ENCODE results near the gene COL4A3.

Gene COL4A3

GRCh38 chr2:227185615-227186232, 21.3 kb downstream of the COL4A3 start:
- Histone ChIP-seq H2BK5ac (ENCODE audit: low read depth, low read length, poor library complexity, severe bottlenecking) (no peak overlapping the region), H3K9me3 (ENCODE audit: control insufficient read depth, low read length) (no peaks in the 10 kb centered on the region), H3K14ac (ENCODE audit: low read length in 2 of 2) (no peak overlapping the region), H3K4ac (ENCODE audit: low read depth in 1 of 2, low read length in 2 of 2) (no peak overlapping the region), H2AFZ (ENCODE audit: low read depth, low read length) (no peak overlapping the region), H3K27me3 (ENCODE audit: control insufficient read depth in 1 of 2, insufficient read depth in 1 of 2, low read length in 2 of 2) (no peaks in the 10 kb centered on the region), H2BK15ac (ENCODE audit: low read depth, poor library complexity, severe bottlenecking) (no peak overlapping the region), H4K8ac (ENCODE audit: low read length) (no peak overlapping the region), H3K36me3 (ENCODE audit: control insufficient read depth in 1 of 2, insufficient read depth in 2 of 2, low read depth in 1 of 2, low read length in 2 of 2) (no peaks in the 10 kb centered on the region), H2AK5ac (ENCODE audit: low read length, severe bottlenecking) (no peak overlapping the region), H3K27ac (ENCODE audit: low read length, poor library complexity, severe bottlenecking) (no peak overlapping the region), H3K4me3 (ENCODE audit: insufficient read depth in 1 of 2, low read depth in 1 of 2, low read length in 2 of 2) (no peak overlapping the region), H3K9ac (ENCODE audit: low read length) (no peak overlapping the region), H2BK120ac (ENCODE audit: low read depth, low read length) (no peak overlapping the region), H2BK12ac (ENCODE audit: low read length in 2 of 2) (no peak overlapping the region), H4K91ac (ENCODE audit: low read length) (no peak overlapping the region), H3K23ac (ENCODE audit: low read length in 2 of 2) (no peak overlapping the region), H3K4me1 (ENCODE audit: control insufficient read depth, insufficient read depth, low read depth, low read length) (peaks cover 2% of the 10 kb centered on the region), H3K79me1 (replicated peaks; ENCODE audit: low read length, poor library complexity, severe bottlenecking) (no peaks in the 10 kb centered on the region), H3K18ac (ENCODE audit: low read depth in 1 of 2, low read length in 2 of 2) (no peak overlapping the region), H3K4me2 (ENCODE audit: low read length, poor library complexity, severe bottlenecking) (no peak overlapping the region)
- 87% methylated on average over 6 of the region's 6 CpGs for whole genome bisulfite sequencing
- no peak for DNase-seq

- Histone ChIP-seq H3K4me1 (ENCODE audit: control insufficient read depth, insufficient read depth, low read depth, low read length) (peaks cover 2% of the 10 kb centered on the region), H2BK5ac (ENCODE audit: low read depth, low read length, poor library complexity, severe bottlenecking) (no peak overlapping the region)
Measured at GRCh38 chr2:227186751-227187150, 22.3 kb downstream of the COL4A3 start.

DNA sequence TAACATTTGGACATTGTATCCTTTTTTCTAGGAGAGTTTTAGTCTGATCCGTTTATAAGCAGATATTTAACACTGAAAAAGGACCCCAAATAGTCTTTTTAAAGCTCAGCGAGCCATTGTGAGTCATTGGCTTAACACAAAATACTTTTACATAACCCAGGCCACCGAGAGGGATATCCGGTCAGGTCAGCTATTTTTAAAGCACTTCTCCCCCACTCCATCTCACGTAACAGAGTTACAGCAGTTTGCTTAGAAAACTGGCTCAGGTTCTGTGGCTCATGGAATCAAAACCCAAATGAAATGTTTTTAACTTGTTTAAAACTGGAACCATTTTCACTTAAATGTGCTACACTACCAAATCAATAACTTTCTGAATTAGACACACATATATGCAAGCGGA, 23.9 kb downstream of the COL4A3 start:
- peak; percentile 56 for DNase-seq

More at GRCh38 chr2:227186751-227187150, 22.3 kb downstream of the COL4A3 start:
- Histone ChIP-seq H3K36me3 (ENCODE audit: control insufficient read depth in 1 of 2, insufficient read depth in 2 of 2, low read depth in 1 of 2, low read length in 2 of 2) (no peaks in the 10 kb centered on the region), H2AFZ (ENCODE audit: low read depth, low read length) (no peak overlapping the region), H2BK120ac (ENCODE audit: low read depth, low read length) (no peak overlapping the region), H3K27me3 (ENCODE audit: control insufficient read depth in 1 of 2, insufficient read depth in 1 of 2, low read length in 2 of 2) (no peaks in the 10 kb centered on the region), H3K27ac (ENCODE audit: low read length, poor library complexity, severe bottlenecking) (no peak overlapping the region), H3K4me3 (ENCODE audit: insufficient read depth in 1 of 2, low read depth in 1 of 2, low read length in 2 of 2) (no peak overlapping the region), H4K91ac (ENCODE audit: low read length) (no peak overlapping the region), H3K4ac (ENCODE audit: low read depth in 1 of 2, low read length in 2 of 2) (no peak overlapping the region), H2BK15ac (ENCODE audit: low read depth, poor library complexity, severe bottlenecking) (no peak overlapping the region), H3K23ac (ENCODE audit: low read length in 2 of 2) (no peak overlapping the region), H2BK12ac (ENCODE audit: low read length in 2 of 2) (no peak overlapping the region), H3K79me1 (replicated peaks; ENCODE audit: low read length, poor library complexity, severe bottlenecking) (no peaks in the 10 kb centered on the region), H4K8ac (ENCODE audit: low read length) (no peak overlapping the region), H3K4me2 (ENCODE audit: low read length, poor library complexity, severe bottlenecking) (no peak overlapping the region), H3K18ac (ENCODE audit: low read depth in 1 of 2, low read length in 2 of 2) (no peak overlapping the region), H3K14ac (ENCODE audit: low read length in 2 of 2) (no peak overlapping the region), H3K9me3 (ENCODE audit: control insufficient read depth, low read length) (no peaks in the 10 kb centered on the region), H2AK5ac (ENCODE audit: low read length, severe bottlenecking) (no peak overlapping the region), H3K9ac (ENCODE audit: low read length) (no peak overlapping the region)
- 9% methylated on average over 1 of the region's 1 CpG for WGBS
- DNase-seq, result no peak

DNA sequence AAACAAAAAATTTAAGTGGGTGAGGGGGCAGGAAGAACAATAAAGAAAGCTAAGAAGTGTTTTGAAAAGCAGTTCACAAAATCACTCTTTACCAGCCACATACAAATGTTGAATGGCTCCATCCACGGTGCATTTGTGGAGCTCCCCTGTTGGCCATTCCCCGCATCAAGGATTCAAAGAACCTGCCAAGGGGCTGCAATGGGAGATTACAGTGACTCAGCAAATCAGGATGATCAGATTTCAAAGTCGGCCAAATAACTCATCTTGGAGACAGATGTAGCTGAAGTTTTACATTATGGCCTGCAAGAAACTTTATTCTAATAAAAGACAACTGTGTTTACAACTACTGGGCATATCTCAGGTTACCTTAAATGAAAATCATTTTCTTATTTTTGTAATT, 26.9 kb downstream of the COL4A3 start:
- Histone ChIP-seq H3K9ac (ENCODE audit: low read length) (no peak overlapping the region), H4K91ac (ENCODE audit: low read length) (no peak overlapping the region), H3K4me3 (ENCODE audit: insufficient read depth in 1 of 2, low read depth in 1 of 2, low read length in 2 of 2) (no peak overlapping the region), H2BK15ac (ENCODE audit: low read depth, poor library complexity, severe bottlenecking) (no peak overlapping the region), H3K27ac (ENCODE audit: low read length, poor library complexity, severe bottlenecking) (no peak overlapping the region), H3K79me1 (replicated peaks; ENCODE audit: low read length, poor library complexity, severe bottlenecking) (no peaks in the 10 kb centered on the region), H3K4ac (ENCODE audit: low read depth in 1 of 2, low read length in 2 of 2) (no peak overlapping the region), H2AK5ac (ENCODE audit: low read length, severe bottlenecking) (no peak overlapping the region), H3K23ac (ENCODE audit: low read length in 2 of 2) (no peak overlapping the region), H3K14ac (ENCODE audit: low read length in 2 of 2) (no peak overlapping the region), H3K27me3 (ENCODE audit: control insufficient read depth in 1 of 2, insufficient read depth in 1 of 2, low read length in 2 of 2) (no peaks in the 10 kb centered on the region), H3K9me3 (ENCODE audit: control insufficient read depth, low read length) (no peaks in the 10 kb centered on the region), H4K8ac (ENCODE audit: low read length) (no peak overlapping the region), H2AFZ (ENCODE audit: low read depth, low read length) (no peak overlapping the region), H3K18ac (ENCODE audit: low read depth in 1 of 2, low read length in 2 of 2) (no peak overlapping the region), H2BK120ac (ENCODE audit: low read depth, low read length) (no peak overlapping the region), H2BK5ac (ENCODE audit: low read depth, low read length, poor library complexity, severe bottlenecking) (no peak overlapping the region), H3K4me1 (ENCODE audit: control insufficient read depth, insufficient read depth, low read depth, low read length) (no peaks in the 10 kb centered on the region), H2BK12ac (ENCODE audit: low read length in 2 of 2) (no peak overlapping the region), H3K36me3 (ENCODE audit: control insufficient read depth in 1 of 2, insufficient read depth in 2 of 2, low read depth in 1 of 2, low read length in 2 of 2) (no peaks in the 10 kb centered on the region), H3K4me2 (ENCODE audit: low read length, poor library complexity, severe bottlenecking) (no peak overlapping the region)
- WGBS, result 75% methylated on average over 2 of the region's 3 CpGs
- DNase-seq, result no peak

More for the DNA sequence above, 23.9 kb downstream of the COL4A3 start:
- H3K4me1 ChIP-seq (ENCODE audit: control insufficient read depth, insufficient read depth, low read depth, low read length), result peaks cover 2% of the 10 kb centered on the region
- no peak overlapping the region for H2BK5ac ChIP-seq (ENCODE audit: low read depth, low read length, poor library complexity, severe bottlenecking)
- H2BK15ac ChIP-seq (ENCODE audit: low read depth, poor library complexity, severe bottlenecking), result no peak overlapping the region
- H3K23ac ChIP-seq (ENCODE audit: low read length in 2 of 2), result no peak overlapping the region
- no peaks in the 10 kb centered on the region for H3K9me3 ChIP-seq (ENCODE audit: control insufficient read depth, low read length)
- H3K4me2 ChIP-seq (ENCODE audit: low read length, poor library complexity, severe bottlenecking), result no peak overlapping the region
- no peak overlapping the region for H3K14ac ChIP-seq (ENCODE audit: low read length in 2 of 2)
- H2BK120ac ChIP-seq (ENCODE audit: low read depth, low read length), result no peak overlapping the region
- H3K79me1 ChIP-seq (replicated peaks; ENCODE audit: low read length, poor library complexity, severe bottlenecking), result no peaks in the 10 kb centered on the region
- no peak overlapping the region for H3K18ac ChIP-seq (ENCODE audit: low read depth in 1 of 2, low read length in 2 of 2)
- no peak overlapping the region for H3K9ac ChIP-seq (ENCODE audit: low read length)
- no peak overlapping the region for H4K91ac ChIP-seq (ENCODE audit: low read length)
- H4K8ac ChIP-seq (ENCODE audit: low read length), result no peak overlapping the region
- H3K27me3 ChIP-seq (ENCODE audit: control insufficient read depth in 1 of 2, insufficient read depth in 1 of 2, low read length in 2 of 2), result no peaks in the 10 kb centered on the region
- H2BK12ac ChIP-seq (ENCODE audit: low read length in 2 of 2), result no peak overlapping the region
- 13% methylated on average over 5 of the region's 6 CpGs for WGBS
- no peak overlapping the region for H3K27ac ChIP-seq (ENCODE audit: low read length, poor library complexity, severe bottlenecking)
- no peak overlapping the region for H2AK5ac ChIP-seq (ENCODE audit: low read length, severe bottlenecking)
- H3K36me3 ChIP-seq (ENCODE audit: control insufficient read depth in 1 of 2, insufficient read depth in 2 of 2, low read depth in 1 of 2, low read length in 2 of 2), result no peaks in the 10 kb centered on the region
- H3K4ac ChIP-seq (ENCODE audit: low read depth in 1 of 2, low read length in 2 of 2), result no peak overlapping the region
- no peak overlapping the region for H3K4me3 ChIP-seq (ENCODE audit: insufficient read depth in 1 of 2, low read depth in 1 of 2, low read length in 2 of 2)
- H2AFZ ChIP-seq (ENCODE audit: low read depth, low read length), result no peak overlapping the region

Data from mesenchymal stem cell (in vitro differentiated cells and primary cell).